Skeletal muscle cell (primary cell): ENCODE measurements around the gene C22orf39.
"Not testable (repeated sequence)": the region's sequence is repeated elsewhere in the genome, so short reads cannot be mapped to it uniquely, and the experiment has no call there.

Experiments
- DNase-seq: peaks from one replicate; pipeline ENCODE4 v3.0.0-alpha.2; 2010; ENCODE audit warnings: low read depth
- H3K4me3 ChIP-seq: 2 replicates; pipeline ENCODE4 v1.5.1; 2011; ENCODE audit warnings: low read depth, mild to moderate bottlenecking, control low read depth, low read length, moderate library complexity

The C22orf39 gene

GRCh38 chr22:19456541-19456940 is 9.0 kb upstream of the C22orf39 start:
- no peak overlapping the region for H3K4me3 ChIP-seq
- DNase-seq, result no peak

GRCh38 chr22:19455585-19456370 is 8.3 kb upstream of the C22orf39 start:
- H3K4me3 ChIP-seq, result no peak overlapping the region
- no peak for DNase-seq

DNA sequence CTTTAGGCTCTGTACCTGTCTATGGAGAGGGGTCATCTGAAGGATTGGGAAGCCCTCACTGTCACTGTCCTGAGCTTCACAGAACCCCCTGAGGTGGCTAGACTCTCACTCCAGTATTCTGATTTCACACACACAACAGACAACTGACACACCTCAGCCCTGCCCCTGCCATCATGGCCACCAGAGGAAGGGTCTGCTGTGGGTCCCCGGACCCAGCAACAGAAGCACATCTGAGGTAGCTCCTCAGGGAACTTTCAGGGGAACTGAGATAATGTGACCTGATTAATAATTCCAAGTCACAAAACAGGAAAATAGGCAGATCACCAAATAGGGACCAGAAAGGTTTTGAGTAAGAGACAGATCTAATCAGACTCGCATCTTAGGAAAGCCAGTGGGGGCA is 7.5 kb upstream of the C22orf39 start:
- DNase-seq, result no peak
- no peak overlapping the region for H3K4me3 ChIP-seq

GRCh38 chr22:19454156-19454555 is 6.6 kb upstream of the C22orf39 start:
- H3K4me3 ChIP-seq, result no peak overlapping the region
- no peak for DNase-seq

- DNase-seq, result no peak
- no peak overlapping the region for H3K4me3 ChIP-seq
Observed at GRCh38 chr22:19453718-19454117, 6.2 kb upstream of the C22orf39 start.

GRCh38 chr22:19451570-19451969 is 4.1 kb upstream of the C22orf39 start:
- no peak for DNase-seq
- no peak overlapping the region for H3K4me3 ChIP-seq

- H3K4me3 ChIP-seq, result no peak overlapping the region
- DNase-seq, result peak; percentile 16
Observed at GRCh38 chr22:19450363-19451175, 3.1 kb upstream of the C22orf39 start.

- no peak for DNase-seq
- H3K4me3 ChIP-seq, result no peak overlapping the region
Observed at GRCh38 chr22:19449422-19449767, 1.9 kb upstream of the C22orf39 start.

GRCh38 chr22:19448739-19449421 is 1.4 kb upstream of the C22orf39 start:
- no peak for DNase-seq
- no peak overlapping the region for H3K4me3 ChIP-seq

DNA sequence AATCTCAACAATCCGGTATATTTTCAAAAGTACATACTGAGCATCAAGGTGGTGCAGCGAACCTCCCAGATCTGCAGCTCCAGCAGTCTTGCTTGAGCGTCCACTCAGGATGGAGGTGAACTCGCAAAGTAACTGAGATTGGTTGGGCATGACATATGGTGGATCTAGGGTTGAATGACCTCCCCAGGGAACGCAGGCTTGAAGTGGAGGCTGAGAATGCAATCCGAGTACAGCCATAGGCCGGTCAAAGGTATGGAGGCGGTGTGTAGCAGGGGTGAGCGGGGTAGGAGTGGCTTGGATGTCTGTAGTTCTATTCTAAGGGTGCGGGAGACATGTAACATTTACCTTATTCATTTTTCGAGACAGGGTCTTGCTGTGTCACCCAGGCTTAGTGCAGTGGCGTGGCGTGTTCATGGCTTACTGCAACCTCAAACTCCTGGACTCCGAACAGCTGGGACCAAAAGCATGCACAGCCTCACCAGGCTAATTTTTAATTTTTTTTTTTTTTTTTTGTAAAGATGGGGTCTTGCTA is 631 bp upstream of the C22orf39 start:
- H3K4me3 ChIP-seq, result peak overlapping the region; percentile 73
- DNase-seq, result peak; percentile 67

GRCh38 chr22:19446603-19447329 is 745 bp downstream of the C22orf39 start:
- no peak for DNase-seq
- peak overlapping the region; percentile 73 for H3K4me3 ChIP-seq

GRCh38 chr22:19445279-19445982 is 2.1 kb downstream of the C22orf39 start:
- DNase-seq, H3K4me3 ChIP-seq: not testable (repeated sequence)

DNA sequence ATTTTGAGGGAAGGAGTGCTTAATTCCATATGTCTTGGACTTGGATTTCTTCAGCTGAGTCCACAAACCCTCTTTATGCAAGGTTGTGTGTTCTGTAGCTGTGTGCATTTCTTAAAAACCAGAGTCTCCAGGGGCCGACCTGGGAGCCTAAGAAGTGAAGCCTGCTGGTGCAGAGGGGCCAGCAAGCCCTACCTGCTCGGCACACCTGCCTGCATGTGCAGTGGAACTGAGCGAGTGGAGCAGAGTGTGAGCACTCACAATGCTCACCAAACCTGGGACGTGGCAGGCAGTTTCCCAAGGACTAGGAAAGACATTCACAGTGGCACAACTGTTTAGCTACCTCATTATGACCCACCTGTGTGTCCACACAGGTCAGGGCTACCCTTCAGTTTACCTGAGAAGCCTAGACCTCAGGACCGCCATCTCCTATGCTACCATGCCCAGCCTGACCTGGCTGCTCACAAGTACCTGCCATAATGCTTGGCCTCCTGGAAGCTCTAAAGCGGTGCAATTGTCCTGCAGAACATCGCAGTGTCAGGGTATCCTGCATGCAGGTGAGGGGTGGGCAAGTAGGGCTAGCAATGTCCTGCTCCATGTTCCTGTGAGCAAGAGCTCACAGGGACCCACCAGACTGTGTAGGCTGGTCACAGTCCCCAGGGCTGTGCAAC is 3.8 kb downstream of the C22orf39 start:
- no peak for DNase-seq

DNA sequence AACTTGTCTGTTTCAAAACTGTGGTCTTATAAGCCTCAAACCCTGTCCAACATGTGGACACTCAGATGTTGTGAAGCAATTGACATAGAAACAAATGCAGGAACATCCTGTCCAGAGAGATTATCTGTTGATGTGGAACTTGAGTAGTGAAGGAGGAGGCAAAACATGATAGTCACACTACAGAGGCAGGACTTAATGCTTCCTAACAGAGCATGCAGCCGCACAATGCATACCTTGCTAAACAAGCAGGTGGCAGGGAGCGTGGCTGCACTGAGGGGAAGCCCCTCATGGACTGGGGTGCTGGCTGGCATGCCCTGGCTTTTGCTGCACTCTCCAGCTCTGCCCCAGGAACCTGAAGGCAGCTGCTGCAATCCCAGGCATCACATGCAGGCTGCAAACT is 5.3 kb downstream of the C22orf39 start:
- DNase-seq, result no peak

More for the DNA sequence above, 3.8 kb downstream of the C22orf39 start:
- no peak overlapping the region for H3K4me3 ChIP-seq

GRCh38 chr22:19440411-19441195 is 6.9 kb downstream of the C22orf39 start:
- H3K4me3 ChIP-seq, result no peak overlapping the region
- DNase-seq, result no peak

More for the DNA sequence above, 5.3 kb downstream of the C22orf39 start:
- H3K4me3 ChIP-seq, result no peak overlapping the region

GRCh38 chr22:19438298-19438697 is 9.2 kb downstream of the C22orf39 start:
- DNase-seq, result no peak
- H3K4me3 ChIP-seq, result no peak overlapping the region

GRCh38 chr22:19436444-19437161 is 10.9 kb downstream of the C22orf39 start:
- not testable (repeated sequence) for H3K4me3 ChIP-seq, DNase-seq
